HG03196 (cell line): ENCODE measurements around the gene BCO2.

Experiments used
- ATAC-seq: cut with Tn5 transposase; IDR thresholded peaks from one replicate; pipeline ENCODE4 v1.9.1; 2021; ENCODE audit not compliant: unreplicated experiment

The BCO2 gene

DNA sequence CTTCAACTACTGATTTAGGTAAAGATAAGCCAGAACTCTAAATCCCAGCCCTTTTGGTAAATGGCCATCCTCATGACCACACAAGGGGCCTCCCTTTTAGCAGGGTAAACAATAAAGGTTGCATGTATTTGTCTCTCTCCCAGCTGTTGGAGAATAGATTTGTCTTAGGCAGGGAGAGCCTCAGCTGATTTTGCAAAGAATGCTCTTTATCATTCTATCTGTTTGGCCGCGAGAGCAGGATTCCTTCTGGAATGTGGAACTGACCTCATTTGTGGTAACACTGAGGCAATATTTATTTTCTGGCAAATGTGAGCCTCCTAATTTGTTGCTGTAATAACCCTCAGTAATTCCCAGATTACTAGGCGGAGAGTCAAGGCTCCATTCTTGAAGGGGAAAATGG, 66.2 kb downstream of the BCO2 start:
- no peak for ATAC-seq

GRCh38 chr11:112247201-112247600, 71.9 kb downstream of the BCO2 start:
- no peak for ATAC-seq

DNA sequence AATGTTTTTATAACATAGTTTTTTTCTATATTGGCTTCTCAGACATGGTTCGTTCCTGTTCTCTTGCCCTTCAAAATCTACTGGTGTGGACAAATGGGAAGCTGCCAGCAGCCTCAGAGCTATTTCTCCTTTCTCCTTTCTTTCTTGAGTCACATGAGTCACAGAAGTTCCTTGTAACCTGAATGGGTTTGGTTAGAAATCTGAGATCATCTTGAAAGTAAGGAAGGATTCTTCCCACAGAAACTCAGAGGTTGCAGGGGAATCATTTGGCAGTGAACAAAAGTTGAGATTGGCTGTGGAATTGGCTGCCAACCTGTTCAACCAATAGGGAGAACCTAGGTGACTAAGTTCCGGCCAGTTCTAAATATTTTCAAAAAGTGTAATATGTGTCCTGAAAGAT, 72.9 kb downstream of the BCO2 start:
- no peak for ATAC-seq

DNA sequence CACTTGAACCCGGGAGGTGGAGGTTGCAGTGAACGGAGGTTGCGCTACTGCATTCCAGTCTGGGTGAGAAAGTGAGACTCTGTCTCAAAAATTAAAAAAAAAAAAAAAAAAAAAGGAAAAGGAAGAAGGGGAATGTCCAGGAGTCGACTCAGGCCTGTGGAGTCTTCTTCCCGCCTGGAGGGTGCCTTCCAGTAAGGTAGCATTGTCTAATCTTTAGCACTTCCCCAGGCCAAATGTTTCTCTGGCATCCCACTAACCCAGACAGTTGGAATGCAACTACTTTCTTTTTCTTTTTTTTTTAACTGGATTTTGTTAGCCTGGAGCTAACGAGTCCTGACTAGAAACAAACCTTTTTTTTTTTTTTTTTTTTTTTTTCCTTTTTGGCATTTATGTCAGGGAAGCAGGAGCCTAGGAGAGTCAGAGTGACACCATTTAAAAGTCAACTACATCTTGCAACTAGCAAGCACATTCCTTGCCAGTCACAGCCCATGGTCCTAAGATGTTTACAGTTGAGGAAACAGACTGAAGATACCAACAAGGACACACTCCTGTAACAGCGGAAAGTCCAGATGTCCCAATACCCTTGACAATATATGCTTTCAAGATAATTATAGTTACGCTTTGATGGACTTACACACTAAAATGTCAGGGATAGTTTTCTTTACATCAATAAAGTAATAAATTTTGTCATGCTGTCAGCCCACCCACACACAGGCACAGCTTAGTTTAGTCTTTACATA, 74.7 kb downstream of the BCO2 start:
- ATAC-seq: no peak

DNA sequence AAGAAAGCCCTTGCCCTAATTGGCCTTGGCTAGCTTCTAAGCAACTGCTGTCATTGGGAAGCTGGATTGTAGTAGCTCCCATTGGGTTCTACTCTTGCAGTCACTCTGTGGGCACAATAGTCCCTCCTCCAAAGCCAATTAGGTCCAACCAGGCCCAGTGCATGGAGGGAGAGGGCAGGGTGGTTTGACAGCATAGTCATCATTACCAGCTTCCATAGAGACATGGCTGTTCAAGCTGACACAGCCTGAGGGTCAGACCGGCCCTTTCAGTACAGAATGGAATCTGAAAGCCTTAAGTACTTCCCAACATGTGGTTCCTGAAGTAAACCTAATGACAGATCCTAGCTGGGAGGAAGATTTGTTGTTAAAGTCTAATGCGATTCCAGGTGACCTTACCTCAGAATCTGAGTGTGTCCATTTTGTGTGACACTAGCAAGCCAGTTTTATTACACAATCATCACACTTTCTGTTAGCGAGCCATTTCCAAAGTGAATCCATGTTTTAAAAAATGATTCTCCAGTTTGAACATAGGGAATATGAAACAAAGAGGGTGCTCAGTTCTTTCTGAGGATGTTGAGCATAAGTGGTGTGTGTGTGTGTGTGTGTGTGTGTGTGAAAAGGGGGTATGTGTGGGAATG, 78.4 kb downstream of the BCO2 start:
- ATAC-seq: no peak

GRCh38 chr11:112255067-112255720, 79.9 kb downstream of the BCO2 start:
- ATAC-seq: no peak

- ATAC-seq: no peak
These were observed 85.2 kb downstream of the BCO2 start, which contains the start of gene PLET1 for GRCh38 chr11:112260490-112260889. Gene PLET1, minus strand, starts transcription at chr11:112260860. Its CDS starts 271 bp downstream, at chr11:112260589.

- ATAC-seq: no peak
These were observed 90.5 kb downstream of the BCO2 start for GRCh38 chr11:112265659-112266409.

- ATAC-seq: no peak
These were observed 91.1 kb downstream of the BCO2 start for GRCh38 chr11:112266410-112266778.

- no peak for ATAC-seq
These were observed 91.9 kb downstream of the BCO2 start for GRCh38 chr11:112267188-112267591.

GRCh38 chr11:112268406-112268805, 93.1 kb downstream of the BCO2 start:
- no peak for ATAC-seq
